ENCODE results near the gene UGCG. TPM values are rescaled to one million over a fixed set of nuclear protein-coding genes. Genes with fewer than 3 reads are reported as not detected.

Gene UGCG
- total and polyA plus RNA-seq, 8 donors = 9.4 to 29.9 (median 13.7) TPM

GRCh38 chr9:111984086-111984802, 87.6 kb downstream of the UGCG start:
- no peaks in the 10 kb centered on the region for H3K9me3 ChIP-seq
- no peaks in the 10 kb centered on the region for H3K27me3 ChIP-seq
- H3K4me1 ChIP-seq = no peaks in the 10 kb centered on the region
- no peak overlapping the region for H3K4me3 ChIP-seq
- DNase-seq (no peak), ATAC-seq (no peak), FAIRE-seq (no peak)
- intact Hi-C loops (cut with DNase I) = no loop called here
- 83 to 89% methylated on average over 5 of the region's 5 CpGs for WGBS, 2 donors
- no peak for TF ChIP-seq CTCF (IDR thresholded peaks at IDR 0.05)
- no peak overlapping the region for H3K27ac ChIP-seq
- no peaks in the 10 kb centered on the region for H3K36me3 ChIP-seq

Small RNA genes within 50 kb of the gene (microRNA-seq; reads per million reads assigned to microRNA genes)
- gene MIR4668 = 0 reads per million in 2 donors

Other genes starting within 250 kb of the UGCG start
- gene GNG10, start 235.2 kb upstream of the UGCG start, total RNA-seq = 10 to 100 TPM in 2 of 6 donors, 1 to 10 TPM in 4; 4.5 to 16.8 (median 8.3) TPM
- 10 to 100 TPM; 19.6 to 34.9 TPM for gene GNG10, start 235.2 kb upstream of the UGCG start, polyA plus RNA-seq
- gene SHOC1, start 101.9 kb upstream of the UGCG start, total RNA-seq = under 1 TPM; 0.06 to 0.25 (median 0.09) TPM
- under 1 TPM in 1 of 2 donors, not detected in 1; 0.07 TPM for gene SHOC1, start 101.9 kb upstream of the UGCG start, polyA plus RNA-seq